Progenitor cell of endocrine pancreas (in vitro differentiated cells): ENCODE measurements around the gene UCN. TPM values are rescaled to one million over a fixed set of nuclear protein-coding genes. Genes with fewer than 3 reads are reported as not detected.
"Not testable (repeated sequence)": the region's sequence is repeated elsewhere in the genome, so short reads cannot be mapped to it uniquely, and the experiment has no call there.

Experiments used
- DNase-seq: peaks from one replicate; pipeline ENCODE4 v3.0.0; 2021; ENCODE audit warnings: low spot score; ENCODE audit not compliant: unreplicated experiment
- H3K27ac Mint-ChIP-seq: 2 replicates; pipeline ENCODE4 v1.8.0; 2021; ENCODE audit warnings: mild to moderate bottlenecking, moderate library complexity, mixed read lengths
- H3K27me3 Mint-ChIP-seq: 2 replicates; pipeline ENCODE4 v1.8.0; 2021; ENCODE audit warnings: mixed read lengths
- H3K36me3 Mint-ChIP-seq: 2 replicates; pipeline ENCODE4 v1.8.0; 2022; ENCODE audit warnings: mixed read lengths; ENCODE audit not compliant: insufficient read depth
- H3K4me1 Mint-ChIP-seq: 2 replicates; pipeline ENCODE4 v1.8.0; 2021; ENCODE audit warnings: low read depth, mixed read lengths
- H3K4me3 Mint-ChIP-seq: 2 replicates; pipeline ENCODE4 v1.8.0; 2021; ENCODE audit warnings: low read depth, mild to moderate bottlenecking, moderate library complexity, mixed read lengths
- H3K9me3 Mint-ChIP-seq: 2 replicates; pipeline ENCODE4 v1.8.0; 2021; ENCODE audit warnings: low read depth, mixed read lengths
- total RNA-seq: library from RNA; stranded (reverse); gene quantifications from 2 replicates; pipeline ENCODE4 v1.2.1, GENCODE V29; 2021
- TF ChIP-seq, protein P1 (sequence below): fragments of 200-600 bp; sonication (generic); IDR thresholded peaks from one replicate; pipeline ENCODE4 v1.5.0; 2021; ENCODE audit warnings: antibody characterized with exemption, mild to moderate bottlenecking; ENCODE audit not compliant: unreplicated experiment

UCN gene
- total RNA-seq, 1 donor from 2014 or later, result 2.0 TPM

DNA sequence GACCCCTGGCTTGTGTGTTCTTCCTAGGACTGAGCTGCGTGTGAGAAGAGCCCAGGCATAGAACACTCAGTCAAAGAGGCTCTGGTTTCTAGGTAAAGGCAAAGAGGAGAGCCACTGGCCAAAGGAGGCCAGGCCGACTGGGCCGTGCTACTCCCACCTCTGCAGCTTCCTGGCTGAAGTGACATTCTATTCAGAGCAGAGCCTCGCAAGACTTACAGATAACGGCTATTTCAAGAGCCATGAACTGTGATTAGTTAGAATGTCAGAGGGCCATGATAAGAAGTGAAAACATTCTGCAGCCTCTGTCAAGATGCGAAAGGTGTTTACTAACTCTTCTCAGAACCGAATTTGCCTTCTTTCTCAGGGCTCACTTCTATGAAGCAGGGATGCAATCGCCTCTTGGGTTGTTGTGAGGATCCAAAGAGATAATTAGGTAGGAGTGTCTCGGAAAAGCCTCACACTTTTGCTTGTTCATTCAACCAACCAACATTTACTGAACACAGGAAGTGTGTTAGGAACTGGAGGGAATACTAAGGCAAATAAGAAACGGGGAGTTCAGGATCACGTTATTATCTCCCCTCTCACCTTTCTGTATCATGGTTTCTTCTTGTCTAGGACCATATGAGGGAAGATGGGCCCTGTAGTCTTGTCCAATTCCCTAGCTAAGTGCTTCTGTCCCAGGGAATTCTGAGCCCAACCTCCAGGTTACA, 36.5 kb downstream of the UCN start:
- Mint-ChIP-seq H3K9me3 (no peaks in the 10 kb centered on the region), H3K27me3 (peaks cover 26% of the 10 kb centered on the region), H3K27ac (no peak overlapping the region), H3K36me3 (no peaks in the 10 kb centered on the region), H3K4me3 (no peak overlapping the region), H3K4me1 (no peaks in the 10 kb centered on the region)
- no peak for DNase-seq
- TF ChIP-seq, protein P1, sequence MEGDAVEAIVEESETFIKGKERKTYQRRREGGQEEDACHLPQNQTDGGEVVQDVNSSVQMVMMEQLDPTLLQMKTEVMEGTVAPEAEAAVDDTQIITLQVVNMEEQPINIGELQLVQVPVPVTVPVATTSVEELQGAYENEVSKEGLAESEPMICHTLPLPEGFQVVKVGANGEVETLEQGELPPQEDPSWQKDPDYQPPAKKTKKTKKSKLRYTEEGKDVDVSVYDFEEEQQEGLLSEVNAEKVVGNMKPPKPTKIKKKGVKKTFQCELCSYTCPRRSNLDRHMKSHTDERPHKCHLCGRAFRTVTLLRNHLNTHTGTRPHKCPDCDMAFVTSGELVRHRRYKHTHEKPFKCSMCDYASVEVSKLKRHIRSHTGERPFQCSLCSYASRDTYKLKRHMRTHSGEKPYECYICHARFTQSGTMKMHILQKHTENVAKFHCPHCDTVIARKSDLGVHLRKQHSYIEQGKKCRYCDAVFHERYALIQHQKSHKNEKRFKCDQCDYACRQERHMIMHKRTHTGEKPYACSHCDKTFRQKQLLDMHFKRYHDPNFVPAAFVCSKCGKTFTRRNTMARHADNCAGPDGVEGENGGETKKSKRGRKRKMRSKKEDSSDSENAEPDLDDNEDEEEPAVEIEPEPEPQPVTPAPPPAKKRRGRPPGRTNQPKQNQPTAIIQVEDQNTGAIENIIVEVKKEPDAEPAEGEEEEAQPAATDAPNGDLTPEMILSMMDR, result no peak

DNA sequence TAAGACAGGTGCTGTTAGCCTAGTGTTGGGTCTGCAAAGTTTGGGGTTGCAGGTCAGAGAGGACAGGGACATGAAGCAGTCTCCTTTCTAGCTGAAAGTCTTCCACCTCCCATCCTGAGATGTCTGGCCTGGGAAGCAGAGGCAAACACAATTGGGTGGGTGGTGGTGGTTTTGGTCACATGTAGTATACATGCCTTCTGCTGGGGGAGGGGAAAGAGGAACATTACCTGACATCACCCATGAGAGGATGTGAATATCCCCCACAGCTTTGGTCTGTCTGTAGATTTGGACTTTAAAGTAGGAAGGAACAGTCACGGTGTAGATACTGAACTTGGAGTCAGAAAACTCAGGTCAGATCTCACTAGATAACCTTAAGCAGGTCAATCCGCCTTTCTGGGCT, 37.6 kb downstream of the UCN start:
- Mint-ChIP-seq H3K9me3 (no peaks in the 10 kb centered on the region), H3K27me3 (peaks cover 23% of the 10 kb centered on the region), H3K36me3 (no peaks in the 10 kb centered on the region), H3K4me3 (no peak overlapping the region), H3K4me1 (no peaks in the 10 kb centered on the region), H3K27ac (no peak overlapping the region)
- TF ChIP-seq, protein P1, result no peak
- no peak for DNase-seq

DNA sequence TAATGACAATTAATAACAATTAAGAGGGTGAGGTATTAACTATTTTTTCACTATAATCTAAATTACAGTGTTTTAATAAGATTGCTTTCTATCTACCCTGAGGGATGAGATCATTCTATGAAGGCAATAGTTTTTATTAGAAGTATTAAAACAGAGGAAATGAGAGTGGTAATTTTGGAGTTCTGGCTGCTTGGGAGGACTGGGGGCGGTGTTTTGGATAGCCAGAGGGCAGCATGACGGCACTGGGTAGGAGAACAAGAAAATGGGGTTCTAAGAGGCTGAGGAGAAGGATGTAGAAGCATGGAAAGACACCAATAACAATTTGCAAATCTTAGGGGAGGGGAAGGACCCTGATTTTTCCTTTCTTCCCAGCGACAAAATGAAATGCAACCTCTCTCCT, 38.1 kb downstream of the UCN start:
- Mint-ChIP-seq H3K4me1 (no peaks in the 10 kb centered on the region), H3K36me3 (no peaks in the 10 kb centered on the region), H3K27ac (no peak overlapping the region), H3K4me3 (no peak overlapping the region), H3K27me3 (peaks cover 23% of the 10 kb centered on the region), H3K9me3 (no peaks in the 10 kb centered on the region)
- TF ChIP-seq, protein P1, result no peak
- DNase-seq, result no peak

DNA sequence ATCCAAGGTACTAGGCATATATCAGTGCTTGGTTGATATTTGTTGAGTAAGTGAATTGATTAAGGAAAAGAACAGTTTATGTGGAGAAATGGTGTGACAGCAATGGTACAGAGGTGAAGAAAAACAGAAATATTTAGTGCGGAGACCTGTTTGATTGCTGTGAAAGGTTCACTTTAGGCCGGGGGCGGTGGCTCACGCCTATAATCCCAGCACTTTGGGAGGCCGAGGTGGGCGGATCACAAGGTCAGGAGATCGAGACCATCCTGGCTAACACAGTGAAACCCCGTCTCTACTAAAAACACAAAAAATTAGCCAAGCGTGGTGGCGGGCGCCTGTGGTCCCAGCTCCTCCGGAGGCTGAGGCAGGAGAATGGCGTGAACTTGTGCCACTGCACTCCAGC, 39.9 kb downstream of the UCN start:
- H3K27me3 Mint-ChIP-seq, result peaks cover 24% of the 10 kb centered on the region
- H3K27ac Mint-ChIP-seq, DNase-seq, H3K36me3 Mint-ChIP-seq, H3K4me1 Mint-ChIP-seq, H3K4me3 Mint-ChIP-seq, H3K9me3 Mint-ChIP-seq: not testable (repeated sequence)

DNA sequence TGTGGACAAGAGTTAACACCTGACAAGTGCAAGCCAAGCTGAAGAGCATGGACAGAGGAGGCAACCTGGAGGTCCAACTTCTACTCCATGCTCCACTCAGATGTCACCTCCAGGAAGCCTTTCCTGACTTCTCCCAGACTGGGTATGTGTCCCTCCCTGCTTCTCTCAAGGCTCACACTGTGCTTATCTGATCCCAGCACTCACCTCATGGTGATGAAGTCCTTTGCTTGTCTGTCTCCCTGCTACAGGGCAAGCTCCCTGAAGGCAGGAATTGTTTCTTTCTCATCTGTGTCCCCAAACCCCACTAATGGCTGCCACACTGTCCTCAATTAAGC, 42.7 kb downstream of the UCN start:
- Mint-ChIP-seq H3K27me3 (peaks cover 39% of the 10 kb centered on the region), H3K4me3 (no peak overlapping the region), H3K4me1 (peaks cover 11% of the 10 kb centered on the region), H3K27ac (peak overlapping the region; percentile 35), H3K9me3 (no peaks in the 10 kb centered on the region), H3K36me3 (no peaks in the 10 kb centered on the region)
- DNase-seq, result no peak
- TF ChIP-seq, protein P1, result no peak
